HG03060 (cell line): ENCODE data around the gene BARX1.

Experiments
- ATAC-seq: cut with Tn5 transposase; IDR thresholded peaks from one replicate; pipeline ENCODE4 v1.9.1; 2021; ENCODE audit warnings: low read depth, moderate number of reproducible peaks; ENCODE audit not compliant: unreplicated experiment

Gene BARX1

GRCh38 chr9:93902780-93903655 lies 52.1 kb downstream of the BARX1 start:
- no peak for ATAC-seq

DNA sequence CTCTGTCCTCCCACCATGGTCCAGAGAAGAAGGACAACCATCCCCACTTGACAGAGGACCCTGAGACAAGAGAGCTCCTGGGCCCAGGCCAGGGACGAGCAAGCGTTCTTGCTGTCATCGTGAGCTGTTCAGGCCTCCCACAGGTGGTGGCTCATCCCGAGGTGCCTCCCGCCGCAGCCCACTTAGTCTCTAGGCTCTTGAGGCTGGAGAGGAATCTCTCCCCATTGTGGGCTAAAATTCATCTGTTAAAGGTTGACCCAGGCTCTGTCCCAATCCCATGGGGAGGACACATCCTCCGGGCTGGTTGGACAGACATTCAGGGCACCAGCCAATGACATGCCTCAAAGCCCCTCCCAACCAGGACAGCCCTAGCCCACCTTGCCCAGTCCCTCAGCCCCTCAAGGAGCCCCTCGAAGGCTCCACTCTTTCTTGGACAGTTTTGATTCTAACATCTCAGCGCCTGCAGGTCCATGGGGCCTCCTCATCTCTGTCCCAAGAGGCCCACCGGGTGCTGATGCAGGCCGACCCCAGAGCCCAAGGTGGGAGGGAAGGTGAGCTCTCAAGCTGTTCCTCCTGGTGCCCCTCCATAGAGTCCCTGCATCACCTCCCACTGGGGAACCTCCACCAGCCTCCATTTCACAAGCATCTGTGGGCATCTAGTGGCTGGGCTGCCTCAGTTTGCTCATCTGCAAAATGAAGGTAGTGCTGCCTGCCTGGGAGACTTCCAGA lies 52.9 kb downstream of the BARX1 start:
- ATAC-seq, result no peak
